RWPE1 (cell line): Measurements from ENCODE around the gene FAM200B.

Experiments
- CTCF ChIA-PET: fragments of 350-600 bp; sonication (Branson Sonifier 250); formaldehyde crosslinking; extraction: SDS; loops from one replicate; lab custom pipeline; 2021; lab: Yijun Ruan, JAX
- POLR2A ChIA-PET: fragments of 400-600 bp; formaldehyde crosslinking; extraction: SDS; loops from one replicate; lab custom pipeline; 2020; ENCODE audit warnings: antibody characterized with exemption; ENCODE audit not compliant: low non-redundant PET; lab: Yijun Ruan, JAX
- DNase-seq: peaks from one replicate; pipeline ENCODE4 v3.0.0; 2012; ENCODE audit warnings: low spot score
- H3K27ac ChIP-seq: fragments of 450-650 bp; 2 replicates; pipeline ENCODE4 v1.5.1; 2017
- TF ChIP-seq, protein P1 (sequence below): fragments of 450-650 bp; conservative IDR thresholded peaks from 2 replicates; pipeline ENCODE4 v1.5.1; 2017; ENCODE audit warnings: low read depth, mild to moderate bottlenecking

Gene FAM200B

DNA sequence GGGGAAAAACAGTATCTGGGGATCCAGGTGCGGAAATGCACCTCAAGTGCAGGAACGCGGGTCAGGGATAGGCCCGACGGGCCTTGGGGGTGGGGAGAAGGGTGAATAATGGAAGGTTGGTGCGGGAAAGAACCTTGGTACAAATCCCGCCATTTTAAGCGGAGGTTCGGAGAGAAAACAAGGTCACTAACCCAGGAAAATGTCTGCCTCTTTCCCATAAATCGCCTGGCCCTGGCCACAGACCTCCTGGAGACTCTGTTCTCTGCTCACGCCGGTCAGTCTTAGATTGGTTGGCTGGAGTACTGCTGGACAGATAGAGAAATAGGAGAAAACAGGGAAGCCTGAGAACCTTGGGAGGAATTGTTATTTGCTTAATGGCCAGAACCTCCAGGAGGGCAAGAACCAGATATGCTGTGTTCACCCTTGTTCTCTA lies 25.6 kb upstream of the FAM200B start:
- no peak for DNase-seq
- POLR2A ChIA-PET = no interaction called here
- TF ChIP-seq, protein P1, sequence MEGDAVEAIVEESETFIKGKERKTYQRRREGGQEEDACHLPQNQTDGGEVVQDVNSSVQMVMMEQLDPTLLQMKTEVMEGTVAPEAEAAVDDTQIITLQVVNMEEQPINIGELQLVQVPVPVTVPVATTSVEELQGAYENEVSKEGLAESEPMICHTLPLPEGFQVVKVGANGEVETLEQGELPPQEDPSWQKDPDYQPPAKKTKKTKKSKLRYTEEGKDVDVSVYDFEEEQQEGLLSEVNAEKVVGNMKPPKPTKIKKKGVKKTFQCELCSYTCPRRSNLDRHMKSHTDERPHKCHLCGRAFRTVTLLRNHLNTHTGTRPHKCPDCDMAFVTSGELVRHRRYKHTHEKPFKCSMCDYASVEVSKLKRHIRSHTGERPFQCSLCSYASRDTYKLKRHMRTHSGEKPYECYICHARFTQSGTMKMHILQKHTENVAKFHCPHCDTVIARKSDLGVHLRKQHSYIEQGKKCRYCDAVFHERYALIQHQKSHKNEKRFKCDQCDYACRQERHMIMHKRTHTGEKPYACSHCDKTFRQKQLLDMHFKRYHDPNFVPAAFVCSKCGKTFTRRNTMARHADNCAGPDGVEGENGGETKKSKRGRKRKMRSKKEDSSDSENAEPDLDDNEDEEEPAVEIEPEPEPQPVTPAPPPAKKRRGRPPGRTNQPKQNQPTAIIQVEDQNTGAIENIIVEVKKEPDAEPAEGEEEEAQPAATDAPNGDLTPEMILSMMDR = no peak
- CTCF ChIA-PET = interaction anchor here (0.8 kb wide), 1 partner anchor 26 kb away, joined by 5 read pairs; no protein-coding TSS in a partner anchor
- peak overlapping the region; percentile 93 for H3K27ac ChIP-seq

DNA sequence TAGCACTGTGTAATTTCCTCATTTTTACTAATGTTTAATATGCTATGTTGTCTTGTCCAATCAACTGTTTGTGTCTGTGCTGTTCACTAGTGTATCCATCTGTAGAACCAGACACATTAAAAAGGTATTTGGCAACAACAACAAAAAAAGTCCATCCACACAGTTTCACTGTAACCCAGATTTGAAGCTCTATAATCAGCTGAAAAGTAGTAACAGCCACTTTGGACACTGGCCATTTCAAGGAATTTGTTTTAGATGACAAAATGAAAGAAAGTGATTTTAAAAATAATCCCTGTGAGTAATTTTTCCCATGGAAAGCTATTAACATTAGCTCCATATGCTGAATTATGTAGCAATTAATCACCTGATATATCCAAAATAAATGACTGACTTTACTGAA lies 24.3 kb upstream of the FAM200B start:
- ChIA-PET CTCF (no interaction called here), POLR2A (no interaction called here)
- no peak overlapping the region for H3K27ac ChIP-seq
- TF ChIP-seq, protein P1 = no peak
- DNase-seq = no peak

DNA sequence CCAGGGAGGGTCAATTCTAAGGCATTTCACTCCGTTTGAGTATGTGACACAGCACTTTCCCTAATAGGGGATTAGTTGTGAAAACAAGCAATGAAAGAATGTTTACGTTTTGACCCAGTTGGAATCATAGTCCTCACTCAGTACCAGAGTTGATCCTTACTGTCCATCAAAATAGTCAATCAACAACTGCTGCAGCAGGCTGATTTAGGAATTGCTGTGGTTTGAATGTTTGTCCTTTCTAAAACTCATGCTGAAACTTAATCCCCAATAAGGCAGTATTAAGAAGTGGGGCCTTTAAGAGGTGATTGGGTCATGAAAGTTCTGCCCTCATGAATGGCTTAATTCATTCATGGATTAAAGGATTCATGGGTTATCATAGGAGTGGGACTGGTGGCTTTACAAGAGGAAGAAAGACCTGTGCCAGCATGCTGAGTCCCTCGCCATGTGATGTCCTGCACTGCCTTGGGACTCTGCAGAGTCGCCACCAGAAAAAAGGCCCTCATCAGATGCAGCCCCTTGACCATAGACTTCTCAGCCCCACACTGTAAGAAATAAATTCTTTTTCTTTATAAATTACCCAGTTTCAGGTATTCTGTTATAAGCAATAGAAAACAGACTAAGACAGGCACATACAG lies 23.4 kb upstream of the FAM200B start:
- POLR2A ChIA-PET = no interaction called here
- TF ChIP-seq, protein P1 = no peak
- CTCF ChIA-PET = no interaction called here

DNA sequence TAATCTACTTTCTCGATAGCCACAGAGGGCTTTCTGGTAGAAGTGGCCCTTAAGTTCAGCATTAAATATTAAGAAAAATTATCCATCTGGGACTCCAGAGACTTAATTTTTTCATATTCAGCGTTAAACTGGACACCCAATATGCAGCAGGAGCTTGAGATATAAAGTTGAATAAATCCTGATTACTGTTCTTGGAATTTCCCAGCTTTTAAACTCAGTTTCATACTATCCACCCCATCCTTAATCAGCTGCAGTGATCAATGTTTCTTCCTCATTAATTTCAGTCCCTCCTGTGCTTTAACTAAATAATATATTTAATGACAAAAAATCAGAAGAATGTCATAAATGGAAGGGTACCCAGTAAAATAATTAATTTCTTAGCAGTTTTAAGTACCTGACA lies 22.8 kb upstream of the FAM200B start:
- TF ChIP-seq, protein P1 = no peak
- DNase-seq = no peak
- POLR2A ChIA-PET = no interaction called here
- no peak overlapping the region for H3K27ac ChIP-seq
- CTCF ChIA-PET = no interaction called here

More for the DNA sequence above, 23.4 kb upstream of the FAM200B start:
- no peak overlapping the region for H3K27ac ChIP-seq
- no peak for DNase-seq

DNA sequence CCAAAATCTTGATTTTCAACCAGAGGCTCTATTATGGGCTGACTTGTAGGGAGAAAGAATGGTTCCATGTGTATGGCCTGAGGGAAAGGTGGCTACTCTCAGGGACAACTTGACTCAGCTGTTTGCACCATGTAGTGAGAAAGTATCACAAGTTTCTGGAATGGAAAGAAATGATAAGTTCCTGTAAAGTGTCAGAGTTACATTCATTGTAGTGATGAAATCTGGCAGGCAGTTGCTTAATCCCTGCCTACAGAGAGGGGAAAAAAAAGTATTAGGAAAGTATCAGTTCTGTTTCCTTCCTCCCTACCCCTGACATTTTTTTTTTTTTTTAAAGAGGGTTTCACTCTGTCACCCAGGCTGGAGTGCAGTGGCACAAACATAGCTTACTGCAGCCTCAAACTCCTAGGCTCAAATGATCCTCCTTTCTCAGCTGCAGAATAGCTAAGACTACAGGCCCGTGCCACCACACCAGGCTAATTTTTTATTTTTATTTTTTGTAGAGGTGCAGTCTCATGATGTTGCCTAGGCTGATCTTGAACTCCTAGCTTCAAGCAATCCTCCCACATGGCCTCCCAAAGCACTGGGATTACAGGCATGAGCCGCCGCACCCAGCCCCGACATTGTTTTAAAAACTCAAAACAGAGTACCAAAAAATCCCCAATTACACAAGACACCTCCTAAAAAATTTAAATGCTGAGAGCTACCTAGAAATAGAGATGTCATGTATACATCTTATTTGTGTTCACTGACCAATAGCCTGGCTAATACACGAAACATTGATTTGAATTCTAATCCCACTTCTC lies 21.7 kb upstream of the FAM200B start:
- peak overlapping the region; percentile 62 for H3K27ac ChIP-seq
- CTCF ChIA-PET = interaction anchor here (0.6 kb wide), 1 partner anchor 41 kb away, joined by 8 read pairs; no protein-coding TSS in a partner anchor
- POLR2A ChIA-PET = no interaction called here
- DNase-seq = no peak
- TF ChIP-seq, protein P1 = no peak

DNA sequence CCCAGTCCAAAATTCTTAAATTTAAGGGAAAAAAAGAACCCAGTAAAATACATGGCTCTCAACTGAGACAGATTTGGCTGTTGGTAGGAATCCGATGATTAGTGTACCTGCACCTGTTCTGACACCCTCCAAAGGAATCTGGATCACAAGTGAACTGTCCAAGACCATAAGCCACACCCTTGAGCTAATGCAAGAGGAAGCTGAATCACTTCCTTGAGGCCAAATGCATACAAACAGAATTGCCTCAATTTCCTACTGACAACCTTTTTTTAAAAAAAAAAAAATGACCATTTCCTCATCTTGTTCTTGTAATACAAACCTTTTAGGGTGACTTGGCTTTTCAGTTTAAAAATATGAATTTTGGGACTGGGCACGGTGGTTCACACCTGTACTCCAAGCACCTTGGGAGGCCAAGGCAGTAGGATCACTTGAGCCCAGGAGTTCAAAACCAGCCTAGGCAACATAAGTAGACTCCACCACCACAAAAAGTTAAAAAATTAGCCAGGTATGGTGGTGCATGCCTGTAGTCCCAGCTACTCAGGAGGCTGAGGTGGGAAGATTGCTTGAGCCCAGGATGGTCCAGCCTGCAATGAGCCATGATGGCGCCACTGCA lies 15.8 kb upstream of the FAM200B start:
- POLR2A ChIA-PET = no interaction called here
- CTCF ChIA-PET = no interaction called here
- TF ChIP-seq, protein P1 = no peak
- peak; percentile 84 for DNase-seq
- H3K27ac ChIP-seq = peak overlapping the region; percentile 89
